MM.1S (cell line): Measurements from ENCODE around the gene SPECC1L.
A peak's percentile ranks its signal among the peaks of the same experiment; 100 is the strongest.

Source experiments
- DNase-seq: peaks from one replicate; pipeline ENCODE4 v3.0.0-alpha.2; 2015
- H2AFZ ChIP-seq: fragments of 300-600 bp; sonication (generic); 2 replicates; pipeline ENCODE4 v1.6.0; 2016; ENCODE audit warnings: antibody characterized with exemption, low read length
- H3F3A ChIP-seq: fragments of 300-600 bp; sonication (generic); 2 replicates; pipeline ENCODE4 v1.6.1; 2016; ENCODE audit warnings: mild to moderate bottlenecking, antibody characterized with exemption, low read length, moderate library complexity, mixed read lengths; ENCODE audit not compliant: insufficient read depth
- H3K27ac ChIP-seq: fragments of 300-600 bp; sonication (generic); 2 replicates; pipeline ENCODE4 v1.5.1; 2016; ENCODE audit warnings: mild to moderate bottlenecking, low read length
- H3K27me3 ChIP-seq: fragments of 300-600 bp; sonication (generic); replicated peaks from 2 replicates; pipeline ENCODE4 v1.6.0; 2016; ENCODE audit warnings: low read length; ENCODE audit not compliant: insufficient read depth
- H3K36me3 ChIP-seq: fragments of 300-600 bp; sonication (generic); replicated peaks from 2 replicates; pipeline ENCODE4 v1.6.1; 2016; ENCODE audit warnings: mild to moderate bottlenecking, low read length, mixed read lengths; ENCODE audit not compliant: insufficient read depth
- H3K4me1 ChIP-seq: fragments of 300-600 bp; sonication (generic); 2 replicates; pipeline ENCODE4 v1.6.1; 2016; ENCODE audit warnings: low read length, mixed read lengths
- H3K4me2 ChIP-seq: fragments of 300-600 bp; sonication (generic); 2 replicates; pipeline ENCODE4 v1.6.0; 2016; ENCODE audit warnings: low read depth, low read length
- H3K4me3 ChIP-seq: fragments of 300-600 bp; sonication (generic); 2 replicates; pipeline ENCODE4 v1.5.1; 2016; ENCODE audit warnings: low read length, mixed read lengths
- H3K79me2 ChIP-seq: fragments of 300-600 bp; sonication (generic); 2 replicates; pipeline ENCODE4 v1.6.1; 2016; ENCODE audit warnings: mixed run types, low read length, mixed read lengths
- H3K9ac ChIP-seq: fragments of 300-600 bp; sonication (generic); 2 replicates; pipeline ENCODE4 v1.6.1; 2016; ENCODE audit warnings: low read length, mixed read lengths
- H3K9me2 ChIP-seq: fragments of 300-600 bp; sonication (generic); replicated peaks from 2 replicates; pipeline ENCODE4 v1.6.1; 2016; ENCODE audit warnings: mild to moderate bottlenecking, low read length, mixed read lengths; ENCODE audit not compliant: insufficient read depth
- H3K9me3 ChIP-seq: fragments of 300-600 bp; sonication (generic); replicated peaks from 2 replicates; pipeline ENCODE4 v1.6.1; 2016; ENCODE audit warnings: mild to moderate bottlenecking, low read length, mixed read lengths; ENCODE audit not compliant: insufficient read depth
- H4K20me1 ChIP-seq: fragments of 300-600 bp; sonication (generic); 2 replicates; pipeline ENCODE4 v1.6.1; 2016; ENCODE audit warnings: mild to moderate bottlenecking, low read length, moderate library complexity, mixed read lengths; ENCODE audit not compliant: insufficient read depth
- CTCF ChIP-seq: fragments of 300-600 bp; sonication (generic); IDR thresholded peaks from 2 replicates; pipeline ENCODE4 v1.5.1; 2016; ENCODE audit warnings: antibody characterized with exemption, low read length, mixed read lengths
- EZH2 ChIP-seq: fragments of 300-600 bp; sonication (generic); optimal IDR thresholded peaks from 2 replicates; pipeline ENCODE3; 2017; ENCODE audit warnings: low read depth, mild to moderate bottlenecking, antibody characterized with exemption, low read length, mixed read lengths
- EZH2phosphoT487 ChIP-seq: fragments of 300-600 bp; sonication (generic); IDR thresholded peaks from 2 replicates; pipeline ENCODE4 v1.6.1; 2018; ENCODE audit warnings: antibody characterized with exemption, low read length

SPECC1L gene

GRCh38 chr22:24427500-24428164 lies 157.0 kb downstream of the SPECC1L start, which contains the start of gene ADORA2A:
TSS of gene ADORA2A (plus strand) at chr22:24427599. CDS start at chr22:24433405, 5,806 bp downstream.
- Histone ChIP-seq H3K4me3 (peak within 1 kb of the TSS; percentile 79), H3K79me2 (peaks cover 48% of the 10 kb centered on the region), H3K36me3 (no peaks in the 10 kb centered on the region), H2AFZ (peak within 1 kb of the TSS; percentile 39), H3K4me1 (peaks cover 41% of the 10 kb centered on the region), H3F3A (peaks cover 30% of the 10 kb centered on the region), H3K9me2 (no peaks in the 10 kb centered on the region), H3K27ac (peak within 1 kb of the TSS; percentile 96), H3K4me2 (peak within 1 kb of the TSS; percentile 98), H3K27me3 (no peaks in the 10 kb centered on the region), H4K20me1 (no peaks in the 10 kb centered on the region), H3K9ac (peak within 1 kb of the TSS; percentile 96), H3K9me3 (no peaks in the 10 kb centered on the region)
- peak; percentile 91 for DNase-seq
- TF ChIP-seq EZH2 (no peak), CTCF (peak; percentile 12)

- peak overlapping the region; percentile 96 for H3K9ac ChIP-seq
- peak; percentile 19 for DNase-seq
- TF ChIP-seq CTCF = no peak
- TF ChIP-seq EZH2phosphoT487 = no peak
- no peak for TF ChIP-seq EZH2
- no peaks in the 10 kb centered on the region for H3K9me3 ChIP-seq
- peaks cover 43% of the 10 kb centered on the region for H3F3A ChIP-seq
- peaks cover 61% of the 10 kb centered on the region for H3K79me2 ChIP-seq
- peaks cover 53% of the 10 kb centered on the region for H3K4me1 ChIP-seq
- H4K20me1 ChIP-seq = no peaks in the 10 kb centered on the region
- no peaks in the 10 kb centered on the region for H3K36me3 ChIP-seq
- no peak overlapping the region for H2AFZ ChIP-seq
- H3K9me2 ChIP-seq = no peaks in the 10 kb centered on the region
- peak overlapping the region; percentile 98 for H3K4me2 ChIP-seq
- H3K4me3 ChIP-seq = peak overlapping the region; percentile 79
- H3K27me3 ChIP-seq = no peaks in the 10 kb centered on the region
- peak overlapping the region; percentile 96 for H3K27ac ChIP-seq
Measured at GRCh38 chr22:24428751-24429410, 158.2 kb downstream of the SPECC1L start.

- TF ChIP-seq CTCF = no peak
- no peak for TF ChIP-seq EZH2
- no peak for TF ChIP-seq EZH2phosphoT487
- Histone ChIP-seq H3K36me3 (no peaks in the 10 kb centered on the region), H3K9ac (peak overlapping the region; percentile 96), H2AFZ (no peak overlapping the region), H3K9me3 (no peaks in the 10 kb centered on the region), H3K9me2 (no peaks in the 10 kb centered on the region), H3K79me2 (peaks cover 61% of the 10 kb centered on the region), H3F3A (peaks cover 51% of the 10 kb centered on the region), H3K4me1 (peaks cover 61% of the 10 kb centered on the region), H3K27ac (peak overlapping the region; percentile 96), H3K4me3 (peak overlapping the region; percentile 79), H4K20me1 (no peaks in the 10 kb centered on the region), H3K4me2 (peak overlapping the region; percentile 98), H3K27me3 (no peaks in the 10 kb centered on the region)
- DNase-seq = peak; percentile 84
Measured at GRCh38 chr22:24429411-24430365, 159.1 kb downstream of the SPECC1L start.
